ENCODE data around the gene RAI14.

RAI14 gene

GRCh38 chr5:34866989-34867471, 210.9 kb downstream of the RAI14 start:
- H3K9me2 ChIP-seq (replicated peaks; ENCODE audit: insufficient read depth, low read length) = no peaks in the 10 kb centered on the region
- H2AFZ ChIP-seq (ENCODE audit: low read length) = no peak overlapping the region
- no peaks in the 10 kb centered on the region for H3K36me3 ChIP-seq (replicated peaks; ENCODE audit: insufficient read depth, low read length)
- H3K4me2 ChIP-seq (ENCODE audit: low read depth, low read length) = no peak overlapping the region
- H3K9ac ChIP-seq (ENCODE audit: low read length) = no peak overlapping the region
- H3K4me3 ChIP-seq (ENCODE audit: low read length) = no peak overlapping the region
- no peaks in the 10 kb centered on the region for H3F3A ChIP-seq (ENCODE audit: insufficient read depth, low read length)
- H3K27ac ChIP-seq (ENCODE audit: low read length) = no peak overlapping the region
- DNase-seq = no peak
- no peaks in the 10 kb centered on the region for H3K27me3 ChIP-seq (replicated peaks; ENCODE audit: insufficient read depth, low read length)
- no peaks in the 10 kb centered on the region for H3K9me3 ChIP-seq (replicated peaks; ENCODE audit: insufficient read depth, low read length)
- no peaks in the 10 kb centered on the region for H3K4me1 ChIP-seq (ENCODE audit: low read length)
- TF ChIP-seq CTCF (IDR thresholded peaks at IDR 0.05; ENCODE audit: low read length) (no peak), EZH2 (optimal IDR thresholded peaks at IDR 0.05; ENCODE audit: low read depth, low read length) (no peak), EZH2phosphoT487 (IDR thresholded peaks at IDR 0.05; ENCODE audit: low read length) (no peak)
- H3K79me2 ChIP-seq (ENCODE audit: low read length) = no peaks in the 10 kb centered on the region
- no peaks in the 10 kb centered on the region for H4K20me1 ChIP-seq (ENCODE audit: insufficient read depth, low read length)

GRCh38 chr5:34867660-34868059, 211.5 kb downstream of the RAI14 start:
- H3K27ac ChIP-seq (ENCODE audit: low read length) = no peak overlapping the region
- H3K9me3 ChIP-seq (replicated peaks; ENCODE audit: insufficient read depth, low read length) = no peaks in the 10 kb centered on the region
- no peaks in the 10 kb centered on the region for H3K9me2 ChIP-seq (replicated peaks; ENCODE audit: insufficient read depth, low read length)
- no peaks in the 10 kb centered on the region for H3F3A ChIP-seq (ENCODE audit: insufficient read depth, low read length)
- no peak overlapping the region for H3K4me2 ChIP-seq (ENCODE audit: low read depth, low read length)
- TF ChIP-seq CTCF (IDR thresholded peaks at IDR 0.05; ENCODE audit: low read length) (no peak), EZH2phosphoT487 (IDR thresholded peaks at IDR 0.05; ENCODE audit: low read length) (no peak), EZH2 (optimal IDR thresholded peaks at IDR 0.05; ENCODE audit: low read depth, low read length) (no peak)
- no peaks in the 10 kb centered on the region for H3K4me1 ChIP-seq (ENCODE audit: low read length)
- H3K4me3 ChIP-seq (ENCODE audit: low read length) = no peak overlapping the region
- DNase-seq = no peak
- H3K79me2 ChIP-seq (ENCODE audit: low read length) = no peaks in the 10 kb centered on the region
- H3K36me3 ChIP-seq (replicated peaks; ENCODE audit: insufficient read depth, low read length) = no peaks in the 10 kb centered on the region
- H4K20me1 ChIP-seq (ENCODE audit: insufficient read depth, low read length) = no peaks in the 10 kb centered on the region
- H2AFZ ChIP-seq (ENCODE audit: low read length) = no peak overlapping the region
- H3K27me3 ChIP-seq (replicated peaks; ENCODE audit: insufficient read depth, low read length) = no peaks in the 10 kb centered on the region
- no peak overlapping the region for H3K9ac ChIP-seq (ENCODE audit: low read length)

GRCh38 chr5:34868791-34869190, 212.7 kb downstream of the RAI14 start:
- no peaks in the 10 kb centered on the region for H3K36me3 ChIP-seq (replicated peaks; ENCODE audit: insufficient read depth, low read length)
- no peaks in the 10 kb centered on the region for H3K79me2 ChIP-seq (ENCODE audit: low read length)
- no peak overlapping the region for H3K9ac ChIP-seq (ENCODE audit: low read length)
- H3K27me3 ChIP-seq (replicated peaks; ENCODE audit: insufficient read depth, low read length) = no peaks in the 10 kb centered on the region
- no peak overlapping the region for H2AFZ ChIP-seq (ENCODE audit: low read length)
- TF ChIP-seq EZH2phosphoT487 (IDR thresholded peaks at IDR 0.05; ENCODE audit: low read length) (no peak), EZH2 (optimal IDR thresholded peaks at IDR 0.05; ENCODE audit: low read depth, low read length) (no peak), CTCF (IDR thresholded peaks at IDR 0.05; ENCODE audit: low read length) (no peak)
- no peaks in the 10 kb centered on the region for H3K9me3 ChIP-seq (replicated peaks; ENCODE audit: insufficient read depth, low read length)
- H3K9me2 ChIP-seq (replicated peaks; ENCODE audit: insufficient read depth, low read length) = no peaks in the 10 kb centered on the region
- no peaks in the 10 kb centered on the region for H3K4me1 ChIP-seq (ENCODE audit: low read length)
- H4K20me1 ChIP-seq (ENCODE audit: insufficient read depth, low read length) = no peaks in the 10 kb centered on the region
- no peaks in the 10 kb centered on the region for H3F3A ChIP-seq (ENCODE audit: insufficient read depth, low read length)
- H3K4me3 ChIP-seq (ENCODE audit: low read length) = no peak overlapping the region
- no peak overlapping the region for H3K4me2 ChIP-seq (ENCODE audit: low read depth, low read length)
- H3K27ac ChIP-seq (ENCODE audit: low read length) = no peak overlapping the region
- DNase-seq = no peak

Measured in MM.1S (cell line).